ENCODE data around the gene KRT14. TPM values are rescaled to one million over a fixed set of nuclear protein-coding genes. Genes with fewer than 3 reads are reported as not detected.

Gene KRT14
- total RNA-seq, 1 donor from 2014 or later, result 1.0 TPM

DNA sequence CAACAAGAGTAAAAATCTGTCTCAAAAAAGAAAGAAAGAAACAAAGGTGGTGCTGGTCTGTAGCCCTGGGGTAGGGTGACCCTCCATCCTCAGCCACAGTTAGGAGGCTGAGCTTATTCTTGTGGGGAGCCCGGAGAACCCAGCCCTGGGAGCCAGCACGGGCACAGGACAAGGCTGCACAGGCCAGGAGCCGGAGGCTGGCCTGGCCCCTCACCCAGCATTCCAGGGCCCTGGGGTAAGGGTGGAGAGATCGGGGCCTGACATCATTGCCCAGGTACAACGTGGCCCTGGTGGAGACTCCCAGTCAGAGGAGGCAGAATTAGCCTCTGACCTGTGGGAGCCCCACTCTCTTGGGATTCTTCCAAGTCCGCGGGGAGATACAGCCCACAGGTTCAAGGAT is 47.9 kb upstream of the KRT14 start:
- Mint-ChIP-seq H3K4me3 (ENCODE audit: unreplicated experiment) (no peak overlapping the region), H3K27ac (ENCODE audit: unreplicated experiment) (no peak overlapping the region), H3K36me3 (ENCODE audit: low read depth, unreplicated experiment) (no peaks in the 10 kb centered on the region), H3K27me3 (ENCODE audit: low read depth, unreplicated experiment) (peaks cover 14% of the 10 kb centered on the region), H3K9me3 (ENCODE audit: unreplicated experiment) (no peaks in the 10 kb centered on the region), H3K4me1 (ENCODE audit: low read depth, unreplicated experiment) (no peaks in the 10 kb centered on the region)
- H3K79me2 ChIP-seq (ENCODE audit: insufficient read depth, low read length), result no peaks in the 10 kb centered on the region
- H3K4me2 ChIP-seq (ENCODE audit: low read length), result peak overlapping the region; percentile 25
- H3K27me3 ChIP-seq (ENCODE audit: insufficient read depth, low read length), result no peaks in the 10 kb centered on the region
- no peak for DNase-seq (ENCODE audit: low read depth)
- H3K36me3 ChIP-seq (ENCODE audit: insufficient read depth, low read length), result no peaks in the 10 kb centered on the region
- no peak for FAIRE-seq
- H2AFZ ChIP-seq (ENCODE audit: low read depth, low read length), result peak overlapping the region; percentile 70
- no peak overlapping the region for H3K4me3 ChIP-seq (ENCODE audit: insufficient read depth, low read depth, low read length)
- no peaks in the 10 kb centered on the region for H3K9me3 ChIP-seq (ENCODE audit: insufficient read depth, low read depth, low read length)
- H3K27ac ChIP-seq (ENCODE audit: low read depth, low read length), result no peak overlapping the region
- H3K4me1 ChIP-seq (ENCODE audit: insufficient read depth, low read length), result peaks cover 10% of the 10 kb centered on the region
- H3K9ac ChIP-seq (ENCODE audit: low read length), result no peak overlapping the region
- H4K20me1 ChIP-seq (ENCODE audit: insufficient read depth, low read length), result no peaks in the 10 kb centered on the region
- TF ChIP-seq, protein P1, sequence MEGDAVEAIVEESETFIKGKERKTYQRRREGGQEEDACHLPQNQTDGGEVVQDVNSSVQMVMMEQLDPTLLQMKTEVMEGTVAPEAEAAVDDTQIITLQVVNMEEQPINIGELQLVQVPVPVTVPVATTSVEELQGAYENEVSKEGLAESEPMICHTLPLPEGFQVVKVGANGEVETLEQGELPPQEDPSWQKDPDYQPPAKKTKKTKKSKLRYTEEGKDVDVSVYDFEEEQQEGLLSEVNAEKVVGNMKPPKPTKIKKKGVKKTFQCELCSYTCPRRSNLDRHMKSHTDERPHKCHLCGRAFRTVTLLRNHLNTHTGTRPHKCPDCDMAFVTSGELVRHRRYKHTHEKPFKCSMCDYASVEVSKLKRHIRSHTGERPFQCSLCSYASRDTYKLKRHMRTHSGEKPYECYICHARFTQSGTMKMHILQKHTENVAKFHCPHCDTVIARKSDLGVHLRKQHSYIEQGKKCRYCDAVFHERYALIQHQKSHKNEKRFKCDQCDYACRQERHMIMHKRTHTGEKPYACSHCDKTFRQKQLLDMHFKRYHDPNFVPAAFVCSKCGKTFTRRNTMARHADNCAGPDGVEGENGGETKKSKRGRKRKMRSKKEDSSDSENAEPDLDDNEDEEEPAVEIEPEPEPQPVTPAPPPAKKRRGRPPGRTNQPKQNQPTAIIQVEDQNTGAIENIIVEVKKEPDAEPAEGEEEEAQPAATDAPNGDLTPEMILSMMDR (IDR thresholded peaks at IDR 0.05; ENCODE audit: insufficient read depth, low read depth, low read length), result no peak
- TF ChIP-seq EZH2 (IDR thresholded peaks at IDR 0.05; ENCODE audit: insufficient read depth, low read length), result no peak

DNA sequence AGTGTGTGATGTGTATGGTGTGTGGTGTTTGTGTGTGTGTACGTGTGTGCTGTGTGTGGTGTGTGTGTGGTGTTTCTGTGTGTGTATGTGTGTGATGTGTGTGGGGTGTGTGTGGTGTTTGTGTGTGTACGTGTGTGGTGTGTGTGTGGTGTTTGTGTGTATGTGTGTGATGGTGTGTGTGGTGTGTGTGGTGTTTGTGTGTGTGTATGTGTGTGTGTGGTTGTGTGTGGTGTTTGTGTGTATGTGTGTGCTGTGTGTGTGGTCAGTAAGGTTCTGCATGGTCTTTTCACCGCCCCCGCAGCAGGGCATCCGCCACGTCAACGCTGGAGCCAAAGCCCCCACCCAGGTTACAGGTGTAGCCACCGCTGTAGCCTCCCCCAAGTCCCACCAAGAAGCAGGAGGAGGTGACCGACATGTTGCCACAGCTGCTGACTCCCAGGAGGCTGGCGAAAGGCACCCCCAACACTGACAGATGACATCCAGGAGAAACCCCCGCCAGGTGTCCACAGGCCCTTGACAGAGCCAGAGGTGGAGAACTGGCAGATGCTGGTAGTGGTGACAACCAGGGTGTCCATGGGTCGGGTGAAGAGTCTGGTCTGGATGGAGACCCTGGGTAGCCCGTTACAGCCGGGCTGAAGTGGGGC is 47.0 kb upstream of the KRT14 start:
- Histone ChIP-seq H3K9ac (ENCODE audit: low read length) (no peak overlapping the region), H3K4me3 (ENCODE audit: insufficient read depth, low read depth, low read length) (no peak overlapping the region), H3K79me2 (ENCODE audit: insufficient read depth, low read length) (no peaks in the 10 kb centered on the region), H3K27me3 (ENCODE audit: insufficient read depth, low read length) (peaks cover 4% of the 10 kb centered on the region), H3K4me1 (ENCODE audit: insufficient read depth, low read length) (peaks cover 10% of the 10 kb centered on the region), H3K9me3 (ENCODE audit: insufficient read depth, low read depth, low read length) (no peaks in the 10 kb centered on the region), H2AFZ (ENCODE audit: low read depth, low read length) (no peak overlapping the region), H3K4me2 (ENCODE audit: low read length) (no peak overlapping the region), H3K36me3 (ENCODE audit: insufficient read depth, low read length) (no peaks in the 10 kb centered on the region), H4K20me1 (ENCODE audit: insufficient read depth, low read length) (no peaks in the 10 kb centered on the region), H3K27ac (ENCODE audit: low read depth, low read length) (no peak overlapping the region)
- H3K27ac Mint-ChIP-seq (ENCODE audit: unreplicated experiment), result no peak overlapping the region
- no peaks in the 10 kb centered on the region for H3K9me3 Mint-ChIP-seq (ENCODE audit: unreplicated experiment)
- DNase-seq (ENCODE audit: low read depth) (no peak), FAIRE-seq (peak; percentile 50)
- H3K4me3 Mint-ChIP-seq (ENCODE audit: unreplicated experiment), result no peak overlapping the region
- TF ChIP-seq, protein P1 (IDR thresholded peaks at IDR 0.05; ENCODE audit: insufficient read depth, low read depth, low read length), result no peak
- no peak for TF ChIP-seq EZH2 (IDR thresholded peaks at IDR 0.05; ENCODE audit: insufficient read depth, low read length)
- no peaks in the 10 kb centered on the region for H3K4me1 Mint-ChIP-seq (ENCODE audit: low read depth, unreplicated experiment)
- peaks cover 19% of the 10 kb centered on the region for H3K27me3 Mint-ChIP-seq (ENCODE audit: low read depth, unreplicated experiment)
- H3K36me3 Mint-ChIP-seq (ENCODE audit: low read depth, unreplicated experiment), result no peaks in the 10 kb centered on the region

DNA sequence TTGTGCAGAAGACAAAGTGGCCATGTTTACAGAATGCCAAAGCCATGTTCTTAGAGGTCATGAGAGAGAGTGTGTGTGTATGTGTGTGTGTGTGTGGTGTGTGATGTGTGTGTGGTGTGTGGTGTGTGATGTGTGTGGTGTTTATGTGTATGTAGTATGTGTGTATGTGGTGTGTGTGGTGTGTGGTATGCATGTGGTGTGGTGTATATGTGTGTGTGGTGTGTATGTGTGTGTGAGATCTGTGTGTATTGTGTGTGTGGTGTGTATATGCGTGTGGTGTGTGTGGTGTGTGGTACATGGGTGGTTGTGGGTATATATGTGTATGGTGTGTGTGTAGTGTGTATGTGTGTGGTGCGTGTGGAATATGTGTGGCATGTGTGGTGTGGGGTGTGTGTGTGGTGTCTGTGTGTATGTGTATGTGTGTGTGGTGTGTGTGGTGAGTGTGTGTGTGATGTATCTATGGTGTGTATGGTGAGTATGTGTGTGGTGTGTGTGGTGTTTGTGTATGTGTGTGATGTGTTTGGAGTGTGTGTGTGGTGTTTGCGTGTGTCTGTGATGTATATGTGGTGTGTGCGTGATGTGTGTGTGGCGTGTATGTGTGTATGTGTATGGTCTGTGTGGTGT is 45.9 kb upstream of the KRT14 start:
- Histone ChIP-seq H3K9me3 (ENCODE audit: insufficient read depth, low read depth, low read length) (no peaks in the 10 kb centered on the region), H4K20me1 (ENCODE audit: insufficient read depth, low read length) (no peaks in the 10 kb centered on the region), H3K4me2 (ENCODE audit: low read length) (no peak overlapping the region), H3K4me3 (ENCODE audit: insufficient read depth, low read depth, low read length) (no peak overlapping the region), H3K4me1 (ENCODE audit: insufficient read depth, low read length) (peaks cover 10% of the 10 kb centered on the region), H3K27ac (ENCODE audit: low read depth, low read length) (no peak overlapping the region), H3K36me3 (ENCODE audit: insufficient read depth, low read length) (no peaks in the 10 kb centered on the region), H3K9ac (ENCODE audit: low read length) (no peak overlapping the region), H3K27me3 (ENCODE audit: insufficient read depth, low read length) (peaks cover 4% of the 10 kb centered on the region), H3K79me2 (ENCODE audit: insufficient read depth, low read length) (no peaks in the 10 kb centered on the region), H2AFZ (ENCODE audit: low read depth, low read length) (no peak overlapping the region)
- Mint-ChIP-seq H3K36me3 (ENCODE audit: low read depth, unreplicated experiment) (no peaks in the 10 kb centered on the region), H3K9me3 (ENCODE audit: unreplicated experiment) (no peaks in the 10 kb centered on the region), H3K27me3 (ENCODE audit: low read depth, unreplicated experiment) (peaks cover 18% of the 10 kb centered on the region), H3K4me1 (ENCODE audit: low read depth, unreplicated experiment) (no peaks in the 10 kb centered on the region), H3K27ac (ENCODE audit: unreplicated experiment) (no peak overlapping the region), H3K4me3 (ENCODE audit: unreplicated experiment) (no peak overlapping the region)
- no peak for TF ChIP-seq EZH2 (IDR thresholded peaks at IDR 0.05; ENCODE audit: insufficient read depth, low read length)
- TF ChIP-seq, protein P1 (IDR thresholded peaks at IDR 0.05; ENCODE audit: insufficient read depth, low read depth, low read length), result no peak
- DNase-seq (ENCODE audit: low read depth), result no peak
- peak; percentile 90 for FAIRE-seq

Measured in astrocyte (in vitro differentiated cells and primary cell).